ENCODE results near the gene AQP12A. TPM values are rescaled to one million over a fixed set of nuclear protein-coding genes. Genes with fewer than 3 reads are reported as not detected.

The AQP12A gene
- total and polyA plus RNA-seq, 9 of the 15 experiments (the other 6 are each of a cell fraction or from before 2014, with no cell fraction given): not detected

DNA sequence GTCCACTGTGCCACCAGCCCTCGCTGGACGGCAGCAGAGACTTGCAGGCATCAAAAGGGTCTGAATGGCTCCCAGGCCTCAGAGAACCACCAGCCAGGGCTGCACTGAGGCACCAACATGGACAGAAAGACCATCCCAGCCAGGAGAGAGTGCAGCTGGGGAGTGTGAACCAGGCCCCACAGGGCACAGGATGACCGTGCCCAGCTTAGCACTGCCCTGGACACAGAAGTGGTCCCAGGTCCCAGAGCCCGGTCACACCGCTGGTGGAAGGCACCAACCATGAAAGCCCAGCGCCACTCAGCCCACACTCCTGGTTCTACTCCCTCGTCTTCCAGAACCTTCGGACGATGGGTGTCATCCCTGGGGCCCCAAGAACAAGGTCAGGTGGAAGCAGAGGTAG lies 20.5 kb downstream of the AQP12A start:
- TF ChIP-seq, protein P1, sequence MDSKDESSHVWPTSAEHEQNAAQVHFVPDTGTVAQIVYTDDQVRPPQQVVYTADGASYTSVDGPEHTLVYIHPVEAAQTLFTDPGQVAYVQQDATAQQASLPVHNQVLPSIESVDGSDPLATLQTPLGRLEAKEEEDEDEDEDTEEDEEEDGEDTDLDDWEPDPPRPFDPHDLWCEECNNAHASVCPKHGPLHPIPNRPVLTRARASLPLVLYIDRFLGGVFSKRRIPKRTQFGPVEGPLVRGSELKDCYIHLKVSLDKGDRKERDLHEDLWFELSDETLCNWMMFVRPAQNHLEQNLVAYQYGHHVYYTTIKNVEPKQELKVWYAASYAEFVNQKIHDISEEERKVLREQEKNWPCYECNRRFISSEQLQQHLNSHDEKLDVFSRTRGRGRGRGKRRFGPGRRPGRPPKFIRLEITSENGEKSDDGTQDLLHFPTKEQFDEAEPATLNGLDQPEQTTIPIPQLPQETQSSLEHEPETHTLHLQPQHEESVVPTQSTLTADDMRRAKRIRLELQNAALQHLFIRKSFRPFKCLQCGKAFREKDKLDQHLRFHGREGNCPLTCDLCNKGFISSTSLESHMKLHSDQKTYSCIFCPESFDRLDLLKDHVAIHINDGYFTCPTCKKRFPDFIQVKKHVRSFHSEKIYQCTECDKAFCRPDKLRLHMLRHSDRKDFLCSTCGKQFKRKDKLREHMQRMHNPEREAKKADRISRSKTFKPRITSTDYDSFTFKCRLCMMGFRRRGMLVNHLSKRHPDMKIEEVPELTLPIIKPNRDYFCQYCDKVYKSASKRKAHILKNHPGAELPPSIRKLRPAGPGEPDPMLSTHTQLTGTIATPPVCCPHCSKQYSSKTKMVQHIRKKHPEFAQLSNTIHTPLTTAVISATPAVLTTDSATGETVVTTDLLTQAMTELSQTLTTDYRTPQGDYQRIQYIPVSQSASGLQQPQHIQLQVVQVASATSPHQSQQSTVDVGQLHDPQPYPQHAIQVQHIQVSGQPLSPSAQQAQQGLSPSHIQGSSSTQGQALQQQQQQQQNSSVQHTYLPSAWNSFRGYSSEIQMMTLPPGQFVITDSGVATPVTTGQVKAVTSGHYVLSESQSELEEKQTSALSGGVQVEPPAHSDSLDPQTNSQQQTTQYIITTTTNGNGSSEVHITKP (IDR thresholded peaks at IDR 0.05; ENCODE audit: partially characterized antibody): no peak
- no peak for TF ChIP-seq SOX6 (IDR thresholded peaks at IDR 0.05)
- no peak overlapping the region for H3K4me2 ChIP-seq (ENCODE audit: insufficient read depth, low read length)
- H3K9me1 ChIP-seq (ENCODE audit: control insufficient read depth, insufficient read depth, low read length): no peaks in the 10 kb centered on the region
- H3K79me2 ChIP-seq (ENCODE audit: control insufficient read depth, insufficient read depth, low read length): no peaks in the 10 kb centered on the region
- no peaks in the 10 kb centered on the region; a peak in 1 of 5 replicates for H3K4me1 ChIP-seq (replicated peaks in 1 of 2; ENCODE audit: control insufficient read depth in 2 of 2, insufficient read depth in 2 of 2, low read length in 2 of 2)
- POLR2A ChIA-PET: no interaction called here
- CTCF ChIA-PET (ENCODE audit: low intra/inter-chr PET ratio): no interaction called here
- H3K27ac ChIP-seq (ENCODE audit: extremely low read depth, low read depth, low read length): no peak overlapping the region
- FAIRE-seq: no peak
- H3K9me3 ChIP-seq (replicated peaks; ENCODE audit: control insufficient read depth, insufficient read depth, low read depth, low read length): no peaks in the 10 kb centered on the region
- H3K36me3 ChIP-seq (ENCODE audit: control insufficient read depth, insufficient read depth, low read length): no peaks in the 10 kb centered on the region
- H3K4me3 ChIP-seq: no peak overlapping the region
- H3K27me3 ChIP-seq (ENCODE audit: control insufficient read depth in 2 of 2, insufficient read depth in 2 of 2, low read length in 2 of 2): peaks cover 12 to 73% of the 10 kb centered on the region in 2 experiments
- intact Hi-C loops (cut with micrococcal nuclease) (no loop called here), in situ Hi-C loops (cut with MboI) (no loop called here)
- H4K20me1 ChIP-seq (replicated peaks; ENCODE audit: control insufficient read depth, insufficient read depth, low read length): no peaks in the 10 kb centered on the region
- no peak for DNase-seq (ENCODE audit: extremely low read depth in 1 of 4, low spot score in 3 of 4)
- WGBS (ENCODE audit: insufficient coverage, low coverage, missing lambda C conversion rate): 0% methylated on average over 9 of the region's 9 CpGs
- no peak overlapping the region for H3K9ac ChIP-seq (ENCODE audit: insufficient read depth in 1 of 2, low read depth in 2 of 2, low read length in 2 of 2)
- no peak for ATAC-seq
- no TSS peak for BruUV-seq (replicated peaks)
- no peak overlapping the region for H2AFZ ChIP-seq (ENCODE audit: low read depth, low read length)
